GM12873 (cell line): Measurements from ENCODE around the gene NOTUM.

Experiments used
- TF ChIP-seq, protein P1 (sequence below): IDR thresholded peaks from 2 replicates; pipeline ENCODE4 v1.5.1; 2012; ENCODE audit warnings: low read depth, mild to moderate bottlenecking, moderate library complexity, low read length, control low read depth; ENCODE audit not compliant: insufficient read depth; ENCODE audit errors: missing control alignments

The NOTUM gene

DNA sequence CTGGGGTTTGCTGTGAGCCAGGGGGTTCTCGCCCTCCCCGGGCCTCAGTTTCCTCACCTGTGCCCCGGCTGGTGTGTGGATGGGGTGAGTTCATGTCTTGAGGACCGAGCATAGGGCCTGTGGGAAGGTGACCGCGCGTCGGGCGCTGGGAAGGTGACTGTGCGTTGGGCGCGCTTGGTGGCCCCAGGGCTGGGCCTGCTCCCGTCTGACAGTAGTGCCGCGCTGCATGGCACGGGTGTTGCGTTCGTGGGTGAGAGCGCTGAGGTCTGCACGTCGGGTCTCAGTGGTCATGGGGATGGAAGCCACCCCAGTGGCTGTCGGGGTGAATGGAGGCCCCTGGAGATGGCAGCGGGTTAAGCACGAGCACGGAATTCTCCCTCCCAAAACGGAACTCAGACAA lies 25.6 kb upstream of the NOTUM start:
- TF ChIP-seq, protein P1, sequence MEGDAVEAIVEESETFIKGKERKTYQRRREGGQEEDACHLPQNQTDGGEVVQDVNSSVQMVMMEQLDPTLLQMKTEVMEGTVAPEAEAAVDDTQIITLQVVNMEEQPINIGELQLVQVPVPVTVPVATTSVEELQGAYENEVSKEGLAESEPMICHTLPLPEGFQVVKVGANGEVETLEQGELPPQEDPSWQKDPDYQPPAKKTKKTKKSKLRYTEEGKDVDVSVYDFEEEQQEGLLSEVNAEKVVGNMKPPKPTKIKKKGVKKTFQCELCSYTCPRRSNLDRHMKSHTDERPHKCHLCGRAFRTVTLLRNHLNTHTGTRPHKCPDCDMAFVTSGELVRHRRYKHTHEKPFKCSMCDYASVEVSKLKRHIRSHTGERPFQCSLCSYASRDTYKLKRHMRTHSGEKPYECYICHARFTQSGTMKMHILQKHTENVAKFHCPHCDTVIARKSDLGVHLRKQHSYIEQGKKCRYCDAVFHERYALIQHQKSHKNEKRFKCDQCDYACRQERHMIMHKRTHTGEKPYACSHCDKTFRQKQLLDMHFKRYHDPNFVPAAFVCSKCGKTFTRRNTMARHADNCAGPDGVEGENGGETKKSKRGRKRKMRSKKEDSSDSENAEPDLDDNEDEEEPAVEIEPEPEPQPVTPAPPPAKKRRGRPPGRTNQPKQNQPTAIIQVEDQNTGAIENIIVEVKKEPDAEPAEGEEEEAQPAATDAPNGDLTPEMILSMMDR, result no peak

DNA sequence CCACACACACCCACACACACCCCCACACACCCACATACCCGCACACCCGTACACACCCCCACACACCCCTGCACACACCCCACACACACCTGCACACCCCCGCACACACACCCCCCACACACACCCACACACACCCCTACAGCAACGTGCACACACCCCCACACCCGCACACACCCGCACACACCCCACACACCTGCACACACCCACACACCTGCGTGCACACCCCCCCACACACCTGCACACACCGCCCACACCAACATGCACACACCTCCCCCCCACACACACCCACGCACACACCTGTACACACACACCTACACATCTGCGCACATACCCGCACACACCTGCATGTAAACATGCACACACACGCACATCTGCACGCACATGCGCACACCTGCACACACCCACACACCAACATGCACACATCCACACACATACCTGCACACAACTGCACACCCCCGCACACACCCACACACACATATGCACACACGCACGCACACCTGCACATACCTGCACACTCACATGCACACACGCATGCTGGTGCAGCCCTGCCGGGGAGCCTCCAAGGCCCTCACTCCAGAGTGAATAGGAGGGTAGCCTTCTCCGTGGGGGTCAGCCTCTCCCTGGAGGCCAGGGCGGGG lies 23.9 kb upstream of the NOTUM start:
- TF ChIP-seq, protein P1, result no peak

DNA sequence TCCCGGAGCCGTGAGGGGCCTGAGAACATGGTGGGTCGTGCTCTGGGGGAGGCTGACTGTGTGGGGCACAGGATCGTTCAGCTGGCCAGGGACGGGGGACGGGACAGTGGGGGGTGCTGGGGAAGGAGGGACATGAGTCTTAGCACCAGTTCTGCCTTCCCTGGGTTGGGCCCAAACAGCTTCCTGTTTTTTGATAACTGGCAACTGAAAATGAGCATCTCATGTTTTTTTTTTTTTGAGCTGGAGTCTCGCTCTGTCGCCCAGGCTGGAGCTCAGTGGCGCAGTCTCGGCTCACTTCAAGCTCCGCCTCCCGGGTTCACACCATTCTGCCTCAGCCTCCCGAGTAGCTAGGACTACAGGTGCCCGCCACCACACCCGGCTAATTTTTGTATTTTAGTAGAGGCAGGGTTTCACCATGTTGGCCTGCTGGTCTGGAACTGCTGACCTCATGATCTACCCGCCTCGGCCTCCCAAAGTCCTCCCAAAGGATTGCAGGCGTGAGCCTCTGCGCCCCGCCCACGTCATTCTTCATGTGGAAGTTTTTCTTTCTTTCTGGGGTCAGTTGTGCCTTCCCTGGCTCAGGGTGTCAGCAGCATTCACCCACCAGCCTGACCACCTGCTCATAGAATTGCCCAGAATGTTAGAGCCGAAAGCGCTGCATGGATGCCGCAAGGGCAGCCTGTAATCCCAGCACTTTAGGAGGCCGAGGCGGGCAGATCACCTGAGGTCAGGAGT lies 22.8 kb upstream of the NOTUM start:
- TF ChIP-seq, protein P1, result no peak

DNA sequence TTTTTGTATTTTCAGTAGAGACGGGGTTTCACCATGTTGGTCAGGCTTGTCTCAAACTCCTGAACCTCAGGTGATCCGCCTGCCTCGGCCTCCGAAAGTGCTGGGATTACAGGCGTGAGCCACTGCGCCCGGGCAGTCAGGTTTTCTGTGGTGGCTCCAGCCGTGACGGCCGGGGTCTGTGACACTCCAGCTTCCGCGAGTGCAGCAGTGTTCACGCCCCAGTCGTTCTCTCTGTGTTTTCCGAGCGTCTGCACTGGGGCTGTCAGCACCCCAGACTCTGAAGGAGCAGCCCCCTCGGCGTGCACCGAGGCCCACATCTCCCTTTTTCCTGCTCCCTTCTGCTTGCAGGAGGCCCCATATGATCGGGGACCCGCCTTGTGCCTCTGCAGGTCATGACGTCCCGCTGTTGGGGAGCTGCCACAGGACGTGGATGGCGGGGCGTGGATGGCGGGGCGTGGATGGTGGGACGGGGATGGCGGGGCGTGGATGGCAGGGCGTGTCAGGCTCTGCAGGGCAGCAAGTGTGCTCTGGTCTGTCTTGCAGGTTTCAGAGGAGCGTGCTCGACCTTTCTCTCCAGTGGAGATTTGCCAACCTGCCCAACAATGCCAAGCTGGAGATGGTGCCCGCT lies 22.1 kb upstream of the NOTUM start:
- TF ChIP-seq, protein P1, result no peak

DNA sequence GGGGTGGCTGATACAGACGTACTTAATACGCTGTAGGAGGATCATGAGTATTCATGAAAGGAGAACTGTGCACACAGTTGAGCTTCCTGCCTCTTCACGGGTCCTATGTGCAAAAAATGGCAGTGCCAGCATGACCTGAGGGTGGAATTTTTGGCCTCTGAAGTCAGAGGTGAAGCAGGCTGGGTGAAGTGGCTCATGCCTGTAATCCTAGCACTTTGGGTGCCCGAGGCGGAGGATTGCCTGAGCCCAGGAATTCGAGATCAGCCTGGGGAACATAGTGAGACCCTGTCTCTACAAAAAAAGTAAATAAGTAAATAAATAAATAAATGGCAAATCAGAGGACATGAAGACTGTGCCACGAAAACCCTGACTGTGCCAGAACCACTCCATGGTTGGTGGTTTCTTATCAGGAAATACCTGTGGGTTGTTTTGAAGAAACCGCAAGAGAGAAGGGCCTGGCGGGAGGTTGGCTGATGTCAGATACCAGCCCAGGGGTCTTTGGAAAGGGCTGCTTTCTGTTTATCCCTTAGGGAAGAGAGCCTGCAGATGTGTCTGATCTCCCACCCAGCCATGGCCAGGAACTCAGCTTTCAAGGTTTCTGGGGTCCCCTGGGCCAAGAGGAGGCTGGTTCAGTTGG lies 19.8 kb upstream of the NOTUM start:
- TF ChIP-seq, protein P1, result no peak

DNA sequence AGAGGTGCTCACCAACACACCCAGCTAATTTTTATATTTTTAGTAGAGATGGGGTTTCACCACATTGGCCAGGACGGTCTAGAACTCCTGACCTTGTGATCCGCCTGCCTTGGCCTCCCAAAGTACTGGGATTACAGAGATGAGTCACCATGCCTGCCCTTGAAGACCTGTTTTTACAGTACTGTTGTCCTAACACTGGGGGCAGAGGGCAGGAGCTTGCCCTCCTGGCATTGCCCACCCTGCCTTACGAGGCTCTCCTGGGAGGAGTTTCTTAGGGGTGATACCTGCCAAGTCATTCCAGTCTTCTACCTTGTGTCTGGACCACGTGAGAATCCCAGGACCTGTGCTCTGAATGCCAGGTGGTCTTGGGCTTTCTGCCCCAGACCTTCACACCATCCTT lies 19.1 kb upstream of the NOTUM start:
- TF ChIP-seq, protein P1, result no peak
